Spleen (tissue), 11 donors: Measurements from ENCODE around the gene AIG1. TPM values are rescaled to one million over a fixed set of nuclear protein-coding genes. Genes with fewer than 3 reads are reported as not detected.

ENCODE experiments used
- DNase-seq: peaks from one replicate; pipeline ENCODE4 v3.0.0-alpha.2; 2020
- H3K27ac ChIP-seq, 8 donors: fragments of 200-600 bp; sonication (generic) in 7 of 8; 1 replicate in 4 of 8; 2 replicates in 4 of 8; pipeline versions ENCODE4 v1.5.0 to v1.8.0; 2016 to 2021; ENCODE audit warnings: inconsistent platforms in 4 of 8, mild to moderate bottlenecking in 4 of 8, moderate library complexity in 1 of 8
- H3K27me3 ChIP-seq, 7 donors: fragments of 200-600 bp; sonication (generic) in 6 of 7; replicated peaks in 1 of 7; 1 replicate in 4 of 7; 2 replicates in 3 of 7; pipeline versions ENCODE4 v1.5.0 to v1.8.0; 2016 to 2021; ENCODE audit warnings: inconsistent platforms in 3 of 7, mild to moderate bottlenecking in 1 of 7
- H3K36me3 ChIP-seq, 6 donors: fragments of 200-600 bp; sonication (generic) in 5 of 6; 1 replicate in 4 of 6; 2 replicates in 2 of 6; pipeline versions ENCODE4 v1.5.0 to v1.8.0; 2016 to 2021; ENCODE audit warnings: inconsistent platforms in 2 of 6
- H3K4me1 ChIP-seq, 6 donors: fragments of 200-600 bp; sonication (generic) in 5 of 6; 1 replicate in 3 of 6; 2 replicates in 3 of 6; pipeline versions ENCODE4 v1.5.0 to v1.8.0; 2016 to 2021; ENCODE audit warnings: inconsistent platforms in 3 of 6
- H3K4me3 ChIP-seq, 8 donors: fragments of 200-600 bp; sonication (generic) in 7 of 8; 1 replicate in 4 of 8; 2 replicates in 4 of 8; pipeline versions ENCODE4 v1.5.0 to v1.8.0; 2016 to 2021; ENCODE audit warnings: inconsistent platforms in 4 of 8, mild to moderate bottlenecking in 4 of 8, moderate library complexity in 2 of 8
- H3K9me3 ChIP-seq, 8 donors: fragments of 200-600 bp; sonication (generic) in 7 of 8; 1 replicate in 4 of 8; 2 replicates in 4 of 8; pipeline versions ENCODE4 v1.5.0 to v1.8.0; 2016 to 2021; ENCODE audit warnings: inconsistent platforms in 4 of 8
- CTCF ChIP-seq, 11 experiments: fragments of 200-600 bp in 7 of 11; fragments of 450-650 bp in 4 of 11; sonication (generic) in 4 of 11; IDR thresholded peaks in 8 of 11; conservative IDR thresholded peaks in 3 of 11; 1 replicate in 7 of 11; 2 replicates in 4 of 11; pipeline versions ENCODE4 v1.4.0 to v1.8.0; 2016 to 2021; ENCODE audit warnings: antibody characterized with exemption in 11 of 11, inconsistent platforms in 4 of 11, mild to moderate bottlenecking in 1 of 11
- POLR2A ChIP-seq, 3 donors: fragments of 450-650 bp; IDR thresholded peaks; one replicate each; pipeline ENCODE4 v1.5.1; 2017; ENCODE audit warnings: antibody characterized with exemption in 3 of 3, mild to moderate bottlenecking in 1 of 3
- POLR2AphosphoS5 ChIP-seq, 3 donors: sonication (generic); formaldehyde crosslinking; IDR thresholded peaks; one replicate each; pipeline ENCODE4 v1.5.1; 2017; ENCODE audit warnings: antibody characterized with exemption in 3 of 3
- WGBS, 5 donors: extraction: QIAGEN DNeasy Blood & Tissue Kit in 3 of 5; methylation state at CpG; one replicate each; pipeline versions ENCODE4 v1.1.5 to v1.1.7; 2013 to 2018; 5-methylcytosine and 5-hydroxymethylcytosine counted together
- intact Hi-C: fragments of 100-400 bp; cut with DNase I; formaldehyde crosslinking; loops from one replicate; pipeline ENCODE4 v1.15.0; 2023; ENCODE audit warnings: low total_unique reads
- polyA plus RNA-seq, 3 donors: library from polyadenylated mRNA; stranded (reverse); fragments of 200-250 nt; gene quantifications; one replicate each; pipeline ENCODE4 v1.2.1, GENCODE V29; 2013
- total RNA-seq, 7 donors: library from RNA; depleted of rRNA in 3 of 7; stranded (reverse); fragments of >200 nt in 3 of 7; fragmentation: NEBNext Ultra II Directional in 4 of 7; extraction: Animal tissue kit (Norgen Biotek cat#: 25700) in 4 of 7; gene quantifications; one replicate each; pipeline versions ENCODE4 v1.1.0 to v1.2.1, GENCODE V29; 2016 to 2021
- donor health status: healthy with polysubstance abuse.
- donor health status: DM: no; HTN: no; CAD: no; lungs with moderate emphysema.
- donor health status: DM: no; HTN: no; CAD: no.
- donor health status: Bipolar disorder and iron deficiency.
- donor health status: healthy.
- donor health status: DM: no; HTN: no; CAD: no.
- donor health status: DM: yes; HTN: yes; CAD: no.

The AIG1 gene
- total and polyA plus RNA-seq, 10 donors, result 14.3 to 38.0 (median 27.9) TPM

DNA sequence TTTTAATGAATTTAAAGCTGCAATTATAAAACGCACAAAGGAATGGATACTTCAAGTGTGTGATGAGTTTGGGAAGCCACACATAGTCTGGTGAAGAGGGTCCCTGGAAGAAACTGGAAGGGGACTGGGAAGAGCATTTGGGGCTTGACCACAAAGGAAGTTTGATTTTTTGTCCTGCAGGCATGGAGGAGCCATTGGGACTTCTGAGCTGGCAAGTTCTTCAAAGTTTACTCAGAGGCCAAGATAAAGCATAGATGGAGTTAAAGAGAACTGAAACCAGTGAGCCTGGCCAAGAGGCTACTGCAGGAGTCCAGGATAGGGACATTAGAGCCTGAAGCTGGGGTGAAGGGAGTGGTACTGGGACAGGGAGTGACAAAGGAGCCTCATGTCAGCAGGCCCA, 95.0 kb downstream of the AIG1 start:
- Histone ChIP-seq H3K27me3 (no peaks in the 10 kb centered on the region), H3K27ac (no peak overlapping the region), H3K36me3 (no peaks in the 10 kb centered on the region), H3K9me3 (no peaks in the 10 kb centered on the region), H3K4me1 (peaks cover 0 to 7% (median 0%) of the 10 kb centered on the region in 6 donors), H3K4me3 (no peak overlapping the region)
- TF ChIP-seq POLR2A (IDR thresholded peaks at IDR 0.05), result no peak
- TF ChIP-seq CTCF (IDR thresholded peaks at IDR 0.05 in 8 of 11, conservative IDR thresholded peaks at IDR 0.05 in 3 of 11), result no peak
- no peak for TF ChIP-seq POLR2AphosphoS5 (IDR thresholded peaks at IDR 0.05)
- DNase-seq, result no peak
- intact Hi-C loops, result no loop called here
- WGBS, 5 donors, result 95 to 100% (median 97%) methylated on average over 1 of the region's 1 CpG

- Histone ChIP-seq H3K9me3 (no peaks in the 10 kb centered on the region), H3K27me3 (no peaks in the 10 kb centered on the region), H3K4me3 (no peak overlapping the region), H3K4me1 (peaks cover 0 to 7% (median 0%) of the 10 kb centered on the region in 6 donors), H3K27ac (no peak overlapping the region), H3K36me3 (no peaks in the 10 kb centered on the region)
- DNase-seq, result no peak
- WGBS, 5 donors, result 47 to 92% (median 84%) methylated on average over 2 of the region's 2 CpGs
- TF ChIP-seq POLR2A (IDR thresholded peaks at IDR 0.05) (no peak), CTCF (IDR thresholded peaks at IDR 0.05 in 8 of 11, conservative IDR thresholded peaks at IDR 0.05 in 3 of 11) (no peak), POLR2AphosphoS5 (IDR thresholded peaks at IDR 0.05) (no peak)
- intact Hi-C loops, result no loop called here
Measured at GRCh38 chr6:143157131-143157530, 96.4 kb downstream of the AIG1 start.

DNA sequence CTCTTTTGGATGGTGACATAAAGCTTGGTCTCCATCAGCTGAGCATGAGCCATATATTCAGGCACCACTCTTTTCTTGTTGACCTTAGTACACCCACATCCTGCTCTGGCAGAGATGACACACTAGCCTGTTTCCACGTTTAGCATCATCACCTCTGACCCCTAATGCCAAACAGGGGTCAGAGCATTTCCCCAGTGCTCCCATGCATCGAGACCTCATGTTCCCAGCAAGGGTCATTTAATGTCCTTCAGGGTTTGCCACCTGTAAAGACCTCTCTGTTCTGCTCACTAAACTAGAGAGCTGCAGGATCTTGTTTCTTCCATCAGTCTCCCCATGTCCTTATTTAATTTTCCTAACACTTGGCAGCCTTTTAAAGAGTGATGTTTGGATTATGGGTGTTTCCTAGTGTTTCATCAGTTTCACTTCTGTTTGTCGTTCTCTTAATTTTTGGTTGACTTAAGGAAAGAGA, 97.5 kb downstream of the AIG1 start:
- H3K36me3 ChIP-seq, result no peaks in the 10 kb centered on the region
- intact Hi-C loops, result no loop called here
- DNase-seq, result no peak
- peaks cover 0 to 7% (median 0%) of the 10 kb centered on the region in 6 donors for H3K4me1 ChIP-seq
- TF ChIP-seq CTCF (IDR thresholded peaks at IDR 0.05 in 8 of 11, conservative IDR thresholded peaks at IDR 0.05 in 3 of 11), result no peak
- no peaks in the 10 kb centered on the region for H3K27me3 ChIP-seq
- no peak overlapping the region for H3K27ac ChIP-seq
- no peak overlapping the region for H3K4me3 ChIP-seq
- 37 to 61% (median 43%) methylated on average over 3 of the region's 3 CpGs for WGBS, 5 donors
- H3K9me3 ChIP-seq, result no peaks in the 10 kb centered on the region

GRCh38 chr6:143159001-143159400, 98.3 kb downstream of the AIG1 start:
- DNase-seq, result no peak
- intact Hi-C loops, result no loop called here
- no peak overlapping the region for H3K4me3 ChIP-seq
- TF ChIP-seq POLR2A (IDR thresholded peaks at IDR 0.05) (no peak), POLR2AphosphoS5 (IDR thresholded peaks at IDR 0.05) (no peak), CTCF (IDR thresholded peaks at IDR 0.05 in 8 of 11, conservative IDR thresholded peaks at IDR 0.05 in 3 of 11) (no peak)
- no peaks in the 10 kb centered on the region for H3K36me3 ChIP-seq
- H3K27me3 ChIP-seq, result no peaks in the 10 kb centered on the region
- H3K9me3 ChIP-seq, result no peaks in the 10 kb centered on the region
- WGBS, 5 donors, result 73 to 90% (median 77%) methylated on average over 1 of the region's 1 CpG
- no peak overlapping the region for H3K27ac ChIP-seq
- peaks cover 0 to 7% (median 0%) of the 10 kb centered on the region in 6 donors for H3K4me1 ChIP-seq
